Activated naive CD4-positive, alpha-beta T cell treated with Interleukin-2 at 50 U/mL for 16 hours (primary cell): ENCODE results near the gene KLHL21.
"Not testable (repeated sequence)": the region's sequence is repeated elsewhere in the genome, so short reads cannot be mapped to it uniquely, and the experiment has no call there.

Experiments used
- DNase-seq: peaks from one replicate; pipeline ENCODE4 v3.0.0-alpha.2; 2020

Gene KLHL21

GRCh38 chr1:6602669-6603237 lies at the start of gene KLHL21:
Gene KLHL21 (minus strand): TSS chr1:6602869. CDS start chr1:6602817, 52 bp downstream.
- DNase-seq = peak; percentile 91

- no peak for DNase-seq
Observed at GRCh38 chr1:6651909-6652308, 49.2 kb upstream of the KLHL21 start.

GRCh38 chr1:6648556-6648955 lies 45.9 kb upstream of the KLHL21 start:
- DNase-seq = no peak

GRCh38 chr1:6646499-6647148 lies 44.0 kb upstream of the KLHL21 start:
- DNase-seq = peak; percentile 11

- no peak for DNase-seq
Observed at GRCh38 chr1:6645018-6645417, 42.3 kb upstream of the KLHL21 start.

GRCh38 chr1:6640867-6641266 lies 38.2 kb upstream of the KLHL21 start:
- DNase-seq = not testable (repeated sequence)

GRCh38 chr1:6638226-6638625 lies 35.6 kb upstream of the KLHL21 start:
- no peak for DNase-seq

- DNase-seq = no peak
Observed at GRCh38 chr1:6637770-6638169, 35.1 kb upstream of the KLHL21 start.

- not testable (repeated sequence) for DNase-seq
Observed at GRCh38 chr1:6636778-6637177, 34.1 kb upstream of the KLHL21 start.

- no peak for DNase-seq
Observed at GRCh38 chr1:6635910-6636760, 33.5 kb upstream of the KLHL21 start.

- DNase-seq = no peak
Observed at GRCh38 chr1:6635161-6635909, 32.7 kb upstream of the KLHL21 start.

- peak; percentile 44 for DNase-seq
Observed at GRCh38 chr1:6634371-6635052, 31.8 kb upstream of the KLHL21 start.

- DNase-seq = no peak
Observed at GRCh38 chr1:6632588-6633514, 30.2 kb upstream of the KLHL21 start.

- DNase-seq = no peak
Observed at GRCh38 chr1:6631058-6631457, 28.4 kb upstream of the KLHL21 start.

- no peak for DNase-seq
Observed at GRCh38 chr1:6630027-6630426, 27.4 kb upstream of the KLHL21 start.

GRCh38 chr1:6628971-6629479 lies 26.4 kb upstream of the KLHL21 start:
- no peak for DNase-seq

GRCh38 chr1:6627841-6628545 lies 25.3 kb upstream of the KLHL21 start:
- no peak for DNase-seq

GRCh38 chr1:6627031-6627430 lies 24.4 kb upstream of the KLHL21 start:
- DNase-seq = no peak

GRCh38 chr1:6625584-6626149 lies 23.0 kb upstream of the KLHL21 start:
- DNase-seq = peak; percentile 5
